A673 (cell line): ENCODE results near the gene MFSD1.

Experiments used
- CTCF ChIP-seq: fragments of 300-800, 200-600 bp; sonication (generic); conservative IDR thresholded peaks from 2 replicates; pipeline ENCODE4 v1.5.1; 2017; ENCODE audit warnings: low read depth, mild to moderate bottlenecking, antibody characterized with exemption, low read length, moderate library complexity, mixed read lengths
- EZH2 ChIP-seq: fragments of 200-600 bp; sonication (generic); IDR thresholded peaks from 2 replicates; pipeline ENCODE4 v1.6.1; 2017; ENCODE audit warnings: borderline replicate concordance, low read depth, mild to moderate bottlenecking, mixed read lengths, antibody characterized with exemption, low read length; ENCODE audit not compliant: poor library complexity, severe bottlenecking

- TF ChIP-seq CTCF (no peak), EZH2 (no peak)
Observed at GRCh38 chr3:158794206-158794605, 7.6 kb upstream of the MFSD1 start.
